GM12878 (cell line): ENCODE measurements around the gene ZNF397. TPM values are rescaled to one million over a fixed set of nuclear protein-coding genes. Genes with fewer than 3 reads are reported as not detected.

Experiments used
- ATAC-seq: fragments of 200-7000 bp; cut with Tn5 transposase; 3 replicates; pipeline ENCODE4 v1.9.1; 2020; ENCODE audit warnings: mild to moderate bottlenecking, moderate library complexity
- BruUV-seq: library from RNA; stranded (reverse); fragments of 400-500 nt; replicated peaks from 2 replicates; lab custom pipeline; 2021; lab: Mats Ljungman, UMichigan
- CTCF ChIA-PET: fragments of 300-600 bp; sonication (Branson Sonifier 250); formaldehyde crosslinking; extraction: SDS; loops from one replicate; lab custom pipeline; 2021; ENCODE audit warnings: inconsistent platforms; lab: Yijun Ruan, JAX
- POLR2A ChIA-PET: fragments of 350-600 bp; formaldehyde crosslinking; extraction: SDS; loops from one replicate; lab custom pipeline; 2021; ENCODE audit warnings: inconsistent platforms; lab: Charles Lee
- RAD21 ChIA-PET: fragments of 300-600 bp; sonication (Branson Sonifier 250); formaldehyde crosslinking; loops from one replicate; lab custom pipeline; 2023; ENCODE audit warnings: antibody characterized with exemption; ENCODE audit not compliant: unreplicated experiment; lab: Charles Lee
- SMC1A ChIA-PET: fragments of 300-600 bp; sonication (Branson Sonifier 250); formaldehyde crosslinking; loops from one replicate; lab custom pipeline; 2023; ENCODE audit not compliant: unreplicated experiment, uncharacterized antibody; lab: Charles Lee
- DNase-seq: peaks from one replicate; pipeline ENCODE4 v3.0.0-alpha.2; 2011; ENCODE audit warnings: low read depth, low spot score
- FAIRE-seq: peaks from 3 replicates; lab custom pipeline; 2011; peaks lifted over from hg19 to GRCh38; lab: Jason Lieb, UNC
- H2AFZ ChIP-seq: 2 replicates; pipeline ENCODE4 v1.6.0; 2011; ENCODE audit warnings: low read depth, low read length, control low read depth; ENCODE audit not compliant: control insufficient read depth
- H3K27ac ChIP-seq: 2 replicates; pipeline ENCODE4 v1.5.1; 2011; ENCODE audit warnings: control low read depth; ENCODE audit not compliant: control insufficient read depth, insufficient read depth
- H3K27me3 ChIP-seq, 2 experiments: replicated peaks in 1 of 2; 2 replicates each; pipeline versions ENCODE4 v1.6.0 to v1.6.1; 2011; ENCODE audit warnings: low read length in 1 of 2; ENCODE audit not compliant: control insufficient read depth in 2 of 2, insufficient read depth in 2 of 2
- H3K36me3 ChIP-seq, 2 experiments: 2 replicates each; pipeline ENCODE4 v1.5.1; 2011; ENCODE audit warnings: low read length in 1 of 2; ENCODE audit not compliant: control insufficient read depth in 2 of 2, insufficient read depth in 2 of 2
- H3K4me1 ChIP-seq: 2 replicates; pipeline ENCODE4 v1.6.1; 2011; ENCODE audit warnings: mild to moderate bottlenecking, low read length, moderate library complexity, mixed read lengths; ENCODE audit not compliant: control insufficient read depth, insufficient read depth
- H3K4me2 ChIP-seq: 2 replicates; pipeline ENCODE4 v1.6.0; 2011; ENCODE audit warnings: control low read depth; ENCODE audit not compliant: control insufficient read depth, insufficient read depth
- H3K4me3 ChIP-seq: fragments of 200-600 bp; sonication (generic); 2 replicates; pipeline ENCODE4 v1.5.1; 2016
- H3K79me2 ChIP-seq: 2 replicates; pipeline ENCODE4 v1.6.0; 2011; ENCODE audit warnings: low read length; ENCODE audit not compliant: control insufficient read depth, insufficient read depth
- H3K9ac ChIP-seq: 2 replicates; pipeline ENCODE4 v1.8.0; 2011; ENCODE audit warnings: low read length, control low read depth, mixed read lengths; ENCODE audit not compliant: control insufficient read depth, insufficient read depth
- H3K9me3 ChIP-seq: replicated peaks from 3 replicates; pipeline ENCODE4 v1.5.1; 2011; ENCODE audit warnings: mild to moderate bottlenecking, low read length; ENCODE audit not compliant: control insufficient read depth, insufficient read depth
- H4K20me1 ChIP-seq: 2 replicates; pipeline ENCODE4 v1.6.0; 2011; ENCODE audit not compliant: control insufficient read depth, insufficient read depth
- CTCF ChIP-seq, 3 experiments: IDR thresholded peaks in 2 of 3; conservative IDR thresholded peaks in 1 of 3; 2 replicates each; pipeline ENCODE4 v1.5.1; 2011; ENCODE audit warnings: low read depth in 3 of 3, low read length in 3 of 3, mild to moderate bottlenecking in 3 of 3, control low read depth in 2 of 3, moderate library complexity in 2 of 3, inconsistent platforms in 1 of 3, mixed read lengths in 1 of 3; ENCODE audit not compliant: control insufficient read depth in 2 of 3, insufficient read depth in 1 of 3; ENCODE audit errors: extremely low read depth in 1 of 3
- JUNB ChIP-seq: IDR thresholded peaks from 2 replicates; pipeline ENCODE4 v1.6.1; 2016; ENCODE audit warnings: antibody characterized with exemption, mild to moderate bottlenecking
- MLLT1 ChIP-seq: fragments of 450-650 bp; IDR thresholded peaks from 2 replicates; pipeline ENCODE4 v1.6.1; 2016; ENCODE audit warnings: mild to moderate bottlenecking
- SMAD5 ChIP-seq: IDR thresholded peaks from 2 replicates; pipeline ENCODE4 v1.6.1; 2016; ENCODE audit warnings: antibody characterized with exemption, low read depth
- SUPT20H ChIP-seq: IDR thresholded peaks from 2 replicates; pipeline ENCODE4 v1.6.1; 2011; ENCODE audit warnings: low read depth, mild to moderate bottlenecking, low read length, moderate library complexity, borderline replicate concordance; ENCODE audit not compliant: control insufficient read depth
- ZNF217 ChIP-seq: fragments of 450-650 bp; IDR thresholded peaks from 2 replicates; pipeline ENCODE4 v1.6.1; 2017; ENCODE audit warnings: antibody characterized with exemption, mild to moderate bottlenecking
- ZNF592 ChIP-seq: fragments of 450-650 bp; IDR thresholded peaks from 2 replicates; pipeline ENCODE4 v1.6.1; 2017; ENCODE audit warnings: mild to moderate bottlenecking, moderate library complexity
- WGBS: methylation state at CpG from one replicate; pipeline ENCODE4 v1.1.6; 2016; ENCODE audit warnings: low lambda C conversion rate; ENCODE audit not compliant: insufficient replicate concordance, insufficient coverage; ENCODE audit errors: missing lambda C conversion rate; 5-methylcytosine and 5-hydroxymethylcytosine counted together
- in situ Hi-C: fragments of 300-500 bp; cut with MboI; formaldehyde crosslinking; loops from 9 replicates; pipeline ENCODE4 v1.14.3; 2018; ENCODE audit warnings: mixed read lengths
- intact Hi-C: fragments of 100-400 bp; cut with micrococcal nuclease; formaldehyde crosslinking; loops from one replicate; pipeline ENCODE4 v1.14.2; 2022; ENCODE audit not compliant: unreplicated experiment
- polyA plus RNA-seq, 11 experiments: library from polyadenylated mRNA; depleted of rRNA in 4 of 11; unstranded in 6 of 11; stranded (reverse) in 5 of 11; fragments of >200 nt; fragmentation: Nextera tagmentation in 4 of 11; fragmentation: Illumina TruSeq in 1 of 11; extraction: Ambion mirVana in 4 of 11; extraction: Trizol in 1 of 11; gene quantifications; 1 replicate in 1 of 11; 2 replicates in 10 of 11; pipeline versions ENCODE4 v1.2.1 to v1.2.3, GENCODE V29; 2011 to 2016; ENCODE audit warnings: inconsistent platforms in 2 of 11, missing spikeins in 2 of 11, low read depth in 1 of 11
- total RNA-seq, 4 experiments: library from RNA; depleted of rRNA in 3 of 4; stranded (reverse); fragments of >200 nt in 3 of 4; fragmentation: Illumina TruSeq in 1 of 4; extraction: Trizol in 1 of 4; gene quantifications; 2 replicates each; pipeline versions ENCODE4 v1.2.1 to v1.2.3, GENCODE V29; 2013 to 2021
- TF ChIP-seq, protein P1 (sequence below): fragments of 150-350 bp; IDR thresholded peaks from 2 replicates; pipeline ENCODE4 v1.6.1; 2016; ENCODE audit warnings: low read depth, low read length
- TF ChIP-seq, protein P2 (sequence below): fragments of 450-650 bp; IDR thresholded peaks from 2 replicates; pipeline ENCODE4 v1.6.1; 2014; ENCODE audit warnings: mild to moderate bottlenecking

ZNF397 gene
- total and polyA plus RNA-seq, 10 of the 15 experiments (the other 5 are each of a cell fraction or from before 2014, with no cell fraction given), result 5.2 to 13.3 (median 10.8) TPM

GRCh38 chr18:35278969-35279368 is 38.1 kb downstream of the ZNF397 start (continued):
- TF ChIP-seq ZNF592 (no peak), CTCF (IDR thresholded peaks at IDR 0.05 in 2 of 3, conservative IDR thresholded peaks at IDR 0.05 in 1 of 3; ENCODE audit: control insufficient read depth in 2 of 3, extremely low read depth in 1 of 3, insufficient read depth in 1 of 3, low read depth in 3 of 3, low read length in 3 of 3) (no peak), SUPT20H (no peak), ZNF217 (no peak)

- ATAC-seq, result no peak
- WGBS, result 87% methylated on average over 1 of the region's 1 CpG
- FAIRE-seq, result no peak
- H4K20me1 ChIP-seq, result no peaks in the 10 kb centered on the region
- no peak for DNase-seq
- no peaks in the 10 kb centered on the region for H3K27me3 ChIP-seq
- ChIA-PET RAD21 (no interaction called here), POLR2A (no interaction called here), SMC1A (no interaction called here), CTCF (no interaction called here)
- H3K4me2 ChIP-seq, result no peak overlapping the region
- no peaks in the 10 kb centered on the region for H3K4me1 ChIP-seq
- in situ Hi-C loops, result no loop called here
- no TSS peak for BruUV-seq
- no peak overlapping the region for H3K27ac ChIP-seq
- H3K4me3 ChIP-seq, result no peak overlapping the region
- H3K9me3 ChIP-seq, result peaks cover 26% of the 10 kb centered on the region
- peaks cover 2 to 8% of the 10 kb centered on the region in 2 experiments; a peak in 2 of 4 replicates for H3K36me3 ChIP-seq
- no peaks in the 10 kb centered on the region for H3K79me2 ChIP-seq
- H3K9ac ChIP-seq, result no peak overlapping the region
- no peak overlapping the region for H2AFZ ChIP-seq
- intact Hi-C loops, result no loop called here
- TF ChIP-seq, protein P1, sequence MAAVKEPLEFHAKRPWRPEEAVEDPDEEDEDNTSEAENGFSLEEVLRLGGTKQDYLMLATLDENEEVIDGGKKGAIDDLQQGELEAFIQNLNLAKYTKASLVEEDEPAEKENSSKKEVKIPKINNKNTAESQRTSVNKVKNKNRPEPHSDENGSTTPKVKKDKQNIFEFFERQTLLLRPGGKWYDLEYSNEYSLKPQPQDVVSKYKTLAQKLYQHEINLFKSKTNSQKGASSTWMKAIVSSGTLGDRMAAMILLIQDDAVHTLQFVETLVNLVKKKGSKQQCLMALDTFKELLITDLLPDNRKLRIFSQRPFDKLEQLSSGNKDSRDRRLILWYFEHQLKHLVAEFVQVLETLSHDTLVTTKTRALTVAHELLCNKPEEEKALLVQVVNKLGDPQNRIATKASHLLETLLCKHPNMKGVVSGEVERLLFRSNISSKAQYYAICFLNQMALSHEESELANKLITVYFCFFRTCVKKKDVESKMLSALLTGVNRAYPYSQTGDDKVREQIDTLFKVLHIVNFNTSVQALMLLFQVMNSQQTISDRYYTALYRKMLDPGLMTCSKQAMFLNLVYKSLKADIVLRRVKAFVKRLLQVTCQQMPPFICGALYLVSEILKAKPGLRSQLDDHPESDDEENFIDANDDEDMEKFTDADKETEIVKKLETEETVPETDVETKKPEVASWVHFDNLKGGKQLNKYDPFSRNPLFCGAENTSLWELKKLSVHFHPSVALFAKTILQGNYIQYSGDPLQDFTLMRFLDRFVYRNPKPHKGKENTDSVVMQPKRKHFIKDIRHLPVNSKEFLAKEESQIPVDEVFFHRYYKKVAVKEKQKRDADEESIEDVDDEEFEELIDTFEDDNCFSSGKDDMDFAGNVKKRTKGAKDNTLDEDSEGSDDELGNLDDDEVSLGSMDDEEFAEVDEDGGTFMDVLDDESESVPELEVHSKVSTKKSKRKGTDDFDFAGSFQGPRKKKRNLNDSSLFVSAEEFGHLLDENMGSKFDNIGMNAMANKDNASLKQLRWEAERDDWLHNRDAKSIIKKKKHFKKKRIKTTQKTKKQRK, result no peak
- TF ChIP-seq, protein P2, sequence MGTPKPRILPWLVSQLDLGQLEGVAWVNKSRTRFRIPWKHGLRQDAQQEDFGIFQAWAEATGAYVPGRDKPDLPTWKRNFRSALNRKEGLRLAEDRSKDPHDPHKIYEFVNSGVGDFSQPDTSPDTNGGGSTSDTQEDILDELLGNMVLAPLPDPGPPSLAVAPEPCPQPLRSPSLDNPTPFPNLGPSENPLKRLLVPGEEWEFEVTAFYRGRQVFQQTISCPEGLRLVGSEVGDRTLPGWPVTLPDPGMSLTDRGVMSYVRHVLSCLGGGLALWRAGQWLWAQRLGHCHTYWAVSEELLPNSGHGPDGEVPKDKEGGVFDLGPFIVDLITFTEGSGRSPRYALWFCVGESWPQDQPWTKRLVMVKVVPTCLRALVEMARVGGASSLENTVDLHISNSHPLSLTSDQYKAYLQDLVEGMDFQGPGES, result no peak
- TF ChIP-seq MLLT1 (no peak), SMAD5 (no peak), JUNB (no peak)
Observed at GRCh38 chr18:35282353-35282752, 41.5 kb downstream of the ZNF397 start.
